ENCODE measurements around the gene KLHDC10. TPM values are rescaled to one million over a fixed set of nuclear protein-coding genes. Genes with fewer than 3 reads are reported as not detected.
"Not testable (repeated sequence)": the region's sequence is repeated elsewhere in the genome, so short reads cannot be mapped to it uniquely, and the experiment has no call there.

Gene KLHDC10
- total RNA-seq, 2 experiments from 2014 or later: 7.0 to 8.8 TPM

DNA sequence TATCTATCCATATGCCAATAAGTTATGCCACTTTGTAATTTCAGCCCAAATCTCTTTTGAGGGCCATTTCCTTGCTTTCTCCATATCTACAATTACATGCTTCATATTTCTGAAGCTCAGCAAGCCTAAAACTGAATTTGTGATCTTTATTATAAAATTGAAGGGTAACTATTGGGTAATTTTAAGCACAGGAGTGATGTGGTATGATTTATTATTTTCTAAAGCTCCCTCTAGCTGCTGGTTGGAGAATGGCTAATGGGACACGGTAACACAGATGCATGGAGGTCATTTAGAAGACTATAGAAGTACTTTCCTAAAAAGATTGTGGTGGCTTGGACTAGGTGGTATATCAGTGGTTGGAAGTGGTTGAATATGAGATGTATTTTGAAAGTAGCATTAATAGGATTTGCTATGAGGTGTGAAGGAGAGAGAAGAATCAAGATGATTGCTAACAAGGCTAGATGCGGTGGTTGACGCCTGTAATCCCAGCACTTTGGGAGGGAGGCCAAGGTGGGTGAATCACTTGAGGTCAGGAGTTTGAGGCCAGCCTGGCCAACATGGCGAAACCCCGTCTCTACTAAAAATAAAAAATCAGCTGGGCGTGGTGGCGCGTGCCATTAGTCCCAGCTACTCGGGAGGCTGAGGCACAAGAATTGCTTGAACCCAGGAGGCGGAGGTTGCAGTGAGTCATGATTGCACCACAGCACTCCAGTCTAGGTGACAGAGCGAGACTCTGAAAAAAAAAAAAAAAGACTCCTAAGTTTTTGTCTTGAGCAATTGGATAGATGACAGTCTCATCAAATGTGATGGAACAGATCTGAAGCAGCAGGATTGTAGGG lies 13.9 kb downstream of the KLHDC10 start:
- CTCF ChIA-PET: interaction anchor here (1.1 kb wide), 1 partner anchor 12 kb away, joined by 8 read pairs; no protein-coding TSS in a partner anchor
- intact Hi-C loops (cut with DNase I, micrococcal nuclease): no loop called here
- H3K27me3 Mint-ChIP-seq: no peaks in the 10 kb centered on the region
- H3K36me3 Mint-ChIP-seq (ENCODE audit: low read depth): peaks cover 20% of the 10 kb centered on the region
- TF ChIP-seq, protein P1, sequence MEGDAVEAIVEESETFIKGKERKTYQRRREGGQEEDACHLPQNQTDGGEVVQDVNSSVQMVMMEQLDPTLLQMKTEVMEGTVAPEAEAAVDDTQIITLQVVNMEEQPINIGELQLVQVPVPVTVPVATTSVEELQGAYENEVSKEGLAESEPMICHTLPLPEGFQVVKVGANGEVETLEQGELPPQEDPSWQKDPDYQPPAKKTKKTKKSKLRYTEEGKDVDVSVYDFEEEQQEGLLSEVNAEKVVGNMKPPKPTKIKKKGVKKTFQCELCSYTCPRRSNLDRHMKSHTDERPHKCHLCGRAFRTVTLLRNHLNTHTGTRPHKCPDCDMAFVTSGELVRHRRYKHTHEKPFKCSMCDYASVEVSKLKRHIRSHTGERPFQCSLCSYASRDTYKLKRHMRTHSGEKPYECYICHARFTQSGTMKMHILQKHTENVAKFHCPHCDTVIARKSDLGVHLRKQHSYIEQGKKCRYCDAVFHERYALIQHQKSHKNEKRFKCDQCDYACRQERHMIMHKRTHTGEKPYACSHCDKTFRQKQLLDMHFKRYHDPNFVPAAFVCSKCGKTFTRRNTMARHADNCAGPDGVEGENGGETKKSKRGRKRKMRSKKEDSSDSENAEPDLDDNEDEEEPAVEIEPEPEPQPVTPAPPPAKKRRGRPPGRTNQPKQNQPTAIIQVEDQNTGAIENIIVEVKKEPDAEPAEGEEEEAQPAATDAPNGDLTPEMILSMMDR (IDR thresholded peaks at IDR 0.05): peak; percentile 69
- POLR2A ChIA-PET: interaction anchor here (0.8 kb wide), 1 partner anchor 121 kb away, joined by 3 read pairs; the partner anchor contains the start of gene TMEM209
- no peaks in the 10 kb centered on the region for H3K9me3 Mint-ChIP-seq
- peak in 3 of 14 experiments; percentile 16 to 28 (median 22) for DNase-seq
- no peak overlapping the region for H3K4me3 Mint-ChIP-seq
- H3K27me3 ChIP-seq (ENCODE audit: control insufficient read depth in 1 of 2, insufficient read depth in 2 of 2, low read length in 2 of 2): no peaks in the 10 kb centered on the region
- ATAC-seq (ENCODE audit: poor library complexity): no peak
- no peaks in the 10 kb centered on the region for H3K4me1 ChIP-seq (ENCODE audit: insufficient read depth, low read length)
- peaks cover 10% of the 10 kb centered on the region for H3K36me3 ChIP-seq (ENCODE audit: insufficient read depth, low read length)
- no peak overlapping the region for H3K27ac Mint-ChIP-seq
- H3K27ac ChIP-seq (ENCODE audit: low read depth in 1 of 2, low read length in 2 of 2): no peak overlapping the region
- H3K9me3 ChIP-seq (ENCODE audit: control insufficient read depth in 1 of 2, insufficient read depth in 1 of 2, low read length in 2 of 2): no peaks in the 10 kb centered on the region
- peaks cover 26% of the 10 kb centered on the region for H3K4me1 Mint-ChIP-seq (ENCODE audit: low read depth)
- no peak overlapping the region for H3K4me3 ChIP-seq (ENCODE audit: low read length)

DNA sequence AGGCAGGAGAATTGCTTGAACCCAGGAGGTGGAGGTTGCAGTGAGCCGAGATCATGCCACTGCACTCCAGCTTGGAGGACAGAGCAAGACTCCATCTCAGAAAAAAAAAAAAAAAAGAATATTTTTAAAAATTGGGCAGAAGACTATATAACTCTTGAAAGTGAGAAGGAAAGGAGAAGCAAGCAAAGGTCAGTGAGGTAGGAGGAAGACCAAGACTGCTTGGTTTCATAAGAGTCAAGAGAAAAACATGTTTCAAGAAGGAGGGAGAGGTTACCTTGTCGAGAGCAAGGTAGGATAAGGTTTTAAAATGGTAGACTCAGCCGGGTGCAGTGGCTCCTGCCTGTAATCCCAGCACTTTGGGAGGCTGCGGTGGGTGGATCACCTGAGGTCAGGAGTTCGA lies 14.9 kb downstream of the KLHDC10 start:
- H3K27me3 Mint-ChIP-seq; ATAC-seq (ENCODE audit: poor library complexity); H3K27me3 ChIP-seq (ENCODE audit: control insufficient read depth in 1 of 2, insufficient read depth in 2 of 2, low read length in 2 of 2); H3K4me3 Mint-ChIP-seq; H3K27ac ChIP-seq (ENCODE audit: low read depth in 1 of 2, low read length in 2 of 2); H3K36me3 ChIP-seq (ENCODE audit: insufficient read depth, low read length); H3K9me3 ChIP-seq (ENCODE audit: control insufficient read depth in 1 of 2, insufficient read depth in 1 of 2, low read length in 2 of 2); H3K4me1 ChIP-seq (ENCODE audit: insufficient read depth, low read length); H3K4me3 ChIP-seq (ENCODE audit: low read length); POLR2A ChIA-PET; DNase-seq; intact Hi-C loops (cut with DNase I, micrococcal nuclease); H3K9me3 Mint-ChIP-seq; H3K27ac Mint-ChIP-seq: not testable (repeated sequence)
- CTCF ChIA-PET: interaction anchor here (0.7 kb wide), 1 partner anchor 10 kb away, joined by 3 read pairs; no protein-coding TSS in a partner anchor
- Mint-ChIP-seq H3K4me1 (ENCODE audit: low read depth) (peaks cover 26% of the 10 kb centered on the region), H3K36me3 (ENCODE audit: low read depth) (peaks cover 24% of the 10 kb centered on the region)

DNA sequence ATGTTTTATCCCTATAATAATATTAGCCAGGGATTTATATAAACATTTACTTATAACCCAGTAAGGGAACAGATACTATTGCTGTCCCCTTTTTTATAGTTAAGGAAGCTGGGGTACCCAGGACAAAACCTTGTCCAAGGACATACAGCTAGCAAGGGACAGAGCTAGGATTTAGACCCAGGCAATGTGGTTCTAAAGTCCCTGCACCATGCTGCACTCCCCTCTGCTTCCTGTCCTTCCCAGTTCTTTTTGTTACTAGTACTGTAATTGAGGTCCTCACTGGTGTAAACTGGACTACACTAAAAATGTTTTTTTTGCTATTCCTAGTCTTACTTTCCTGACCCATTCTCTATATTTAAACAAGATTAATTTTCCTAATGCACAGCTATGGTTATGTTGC lies 16.6 kb downstream of the KLHDC10 start:
- POLR2A ChIA-PET: no interaction called here
- Histone ChIP-seq H3K27me3 (ENCODE audit: control insufficient read depth in 1 of 2, insufficient read depth in 2 of 2, low read length in 2 of 2) (no peaks in the 10 kb centered on the region), H3K36me3 (ENCODE audit: insufficient read depth, low read length) (peaks cover 8% of the 10 kb centered on the region), H3K4me1 (ENCODE audit: insufficient read depth, low read length) (no peaks in the 10 kb centered on the region), H3K27ac (ENCODE audit: low read depth in 1 of 2, low read length in 2 of 2) (no peak overlapping the region), H3K4me3 (ENCODE audit: low read length) (no peak overlapping the region), H3K9me3 (ENCODE audit: control insufficient read depth in 1 of 2, insufficient read depth in 1 of 2, low read length in 2 of 2) (no peaks in the 10 kb centered on the region)
- Mint-ChIP-seq H3K27ac (no peak overlapping the region), H3K4me1 (ENCODE audit: low read depth) (peaks cover 30% of the 10 kb centered on the region), H3K27me3 (no peaks in the 10 kb centered on the region), H3K36me3 (ENCODE audit: low read depth) (peaks cover 36% of the 10 kb centered on the region), H3K9me3 (no peaks in the 10 kb centered on the region), H3K4me3 (no peak overlapping the region)
- CTCF ChIA-PET: interaction anchor here (0.7 kb wide), 1 partner anchor 212 kb away, joined by 4 read pairs; no protein-coding TSS in a partner anchor
- ATAC-seq (ENCODE audit: poor library complexity): no peak
- intact Hi-C loops (cut with DNase I, micrococcal nuclease): no loop called here
- TF ChIP-seq, protein P1 (IDR thresholded peaks at IDR 0.05): no peak
- DNase-seq: no peak
